OCI-LY7 (cell line): ENCODE data around the gene VMAC. TPM values are rescaled to one million over a fixed set of nuclear protein-coding genes. Genes with fewer than 3 reads are reported as not detected.

Experiments used
- BruUV-seq: library from RNA; stranded (reverse); fragments of 400-500 nt; replicated peaks from 2 replicates; lab custom pipeline; 2021; lab: Mats Ljungman, UMichigan
- CTCF ChIA-PET: fragments of 300-600 bp; sonication (Branson Sonifier 250); formaldehyde crosslinking; loops from one replicate; lab custom pipeline; 2022; ENCODE audit warnings: antibody characterized with exemption; ENCODE audit not compliant: unreplicated experiment; lab: Charles Lee
- POLR2A ChIA-PET: fragments of 300-600 bp; sonication (Branson Sonifier 250); formaldehyde crosslinking; loops from one replicate; lab custom pipeline; 2022; ENCODE audit warnings: antibody characterized with exemption; lab: Charles Lee
- DNase-seq: peaks from one replicate; pipeline ENCODE4 v3.0.0-alpha.2; 2015; ENCODE audit warnings: low spot score
- H2AFZ ChIP-seq: fragments of 200-600 bp; sonication (generic), shearing (Covaris generic); 2 replicates; pipeline ENCODE4 v1.6.1; 2014; ENCODE audit warnings: mild to moderate bottlenecking, antibody characterized with exemption, low read length, moderate library complexity
- H3K27ac ChIP-seq: fragments of 200-600 bp; sonication (generic); 2 replicates; pipeline ENCODE4 v1.5.1; 2014; ENCODE audit warnings: mixed run types, low read depth, mild to moderate bottlenecking, moderate library complexity, low read length, inconsistent platforms; ENCODE audit not compliant: poor library complexity, severe bottlenecking
- H3K36me3 ChIP-seq: fragments of 200-600 bp; sonication (generic); 2 replicates; pipeline ENCODE4 v1.6.1; 2014; ENCODE audit warnings: mild to moderate bottlenecking, antibody characterized with exemption, low read length, moderate library complexity, mixed read lengths; ENCODE audit not compliant: insufficient read depth
- H3K4me1 ChIP-seq: fragments of 200-600 bp; sonication (generic); 2 replicates; pipeline ENCODE4 v1.5.1; 2014; ENCODE audit warnings: mild to moderate bottlenecking, low read length; ENCODE audit not compliant: insufficient read depth, poor library complexity, severe bottlenecking
- H3K4me2 ChIP-seq: fragments of 200-600 bp; sonication (generic); 2 replicates; pipeline ENCODE4 v1.6.1; 2014; ENCODE audit warnings: mild to moderate bottlenecking, low read length
- H3K4me3 ChIP-seq: fragments of 200-600 bp; sonication (generic); 2 replicates; pipeline ENCODE4 v1.5.1; 2014; ENCODE audit warnings: mild to moderate bottlenecking, low read depth, low read length; ENCODE audit not compliant: poor library complexity, severe bottlenecking
- H3K79me2 ChIP-seq: fragments of 200-600 bp; sonication (generic); 2 replicates; pipeline ENCODE4 v1.6.1; 2016; ENCODE audit warnings: low read depth, mild to moderate bottlenecking, low read length, moderate library complexity, mixed read lengths; ENCODE audit not compliant: insufficient read depth
- H3K9me2 ChIP-seq: fragments of 200-600 bp; sonication (generic); 2 replicates; pipeline ENCODE4 v1.6.1; 2016; ENCODE audit warnings: mild to moderate bottlenecking, low read length, mixed read lengths; ENCODE audit not compliant: insufficient read depth
- H3K9me3 ChIP-seq: fragments of 200-600 bp; sonication (generic); 2 replicates; pipeline ENCODE4 v1.6.1; 2014; ENCODE audit warnings: mild to moderate bottlenecking, mixed run types, low read length, mixed read lengths
- H4K20me1 ChIP-seq: fragments of 200-600 bp; sonication (generic); 2 replicates; pipeline ENCODE4 v1.6.1; 2014; ENCODE audit warnings: mild to moderate bottlenecking, antibody characterized with exemption, low read length, moderate library complexity, mixed read lengths; ENCODE audit not compliant: insufficient read depth
- EZH2phosphoT487 ChIP-seq: fragments of 200-600 bp; sonication (generic); IDR thresholded peaks from 2 replicates; pipeline ENCODE4 v1.6.1; 2018; ENCODE audit warnings: low read depth, borderline replicate concordance, mild to moderate bottlenecking, mixed run types, antibody characterized with exemption, low read length, moderate library complexity, mixed read lengths
- intact Hi-C: fragments of 100-400 bp; cut with micrococcal nuclease; formaldehyde crosslinking; loops from one replicate; pipeline ENCODE4 v1.10.0; 2022; ENCODE audit not compliant: unreplicated experiment
- total RNA-seq, 2 experiments: library from RNA; depleted of rRNA in 1 of 2; stranded (reverse); fragments of >200 nt in 1 of 2; shearing (Covaris generic) in 1 of 2; gene quantifications; 2 replicates each; pipeline ENCODE4 v1.2.3, GENCODE V29; 2014 to 2022
- TF ChIP-seq, protein P1 (sequence below): fragments of 200-600 bp; sonication (generic); conservative IDR thresholded peaks from 2 replicates; pipeline ENCODE4 v1.5.1; 2014; ENCODE audit warnings: mild to moderate bottlenecking, antibody characterized with exemption, low read length, moderate library complexity, mixed read lengths

Gene VMAC
- total RNA-seq, 2 experiments from 2014 or later, result 6.0 to 6.8 TPM

DNA sequence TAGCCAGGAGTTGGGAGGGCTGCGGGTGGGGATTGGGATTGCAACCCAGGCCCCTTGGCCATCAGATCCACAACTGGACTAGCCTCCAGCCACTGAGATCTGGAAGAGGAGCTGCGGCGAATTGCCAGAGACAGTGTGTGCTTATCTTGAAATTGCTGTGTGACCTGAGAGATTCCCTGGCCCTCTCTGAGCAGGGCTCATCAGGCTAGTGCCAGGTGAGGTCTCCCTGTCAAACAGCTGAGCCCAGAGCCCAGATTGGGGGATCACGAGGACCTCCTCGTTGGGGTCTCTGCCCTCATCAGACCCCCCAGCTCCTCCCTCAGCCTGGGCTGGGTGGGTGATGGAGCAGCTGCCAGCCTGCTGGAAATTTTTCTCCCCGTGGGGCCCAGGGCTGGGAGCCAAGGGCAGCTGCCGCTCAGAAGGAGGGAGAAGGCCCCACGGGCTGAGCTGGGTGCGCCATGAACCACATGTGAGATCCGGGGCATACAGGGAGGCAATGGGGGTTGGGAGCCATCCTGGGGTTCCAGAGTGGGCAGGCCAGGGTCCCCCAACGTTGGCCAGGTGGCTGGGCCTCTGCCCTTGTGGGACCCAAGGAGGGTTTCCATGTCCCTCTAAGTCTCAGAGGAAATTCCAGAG lies 41.5 kb upstream of the VMAC start:
- intact Hi-C loops, result no loop called here
- H3K4me3 ChIP-seq, result no peak overlapping the region
- TF ChIP-seq, protein P1, sequence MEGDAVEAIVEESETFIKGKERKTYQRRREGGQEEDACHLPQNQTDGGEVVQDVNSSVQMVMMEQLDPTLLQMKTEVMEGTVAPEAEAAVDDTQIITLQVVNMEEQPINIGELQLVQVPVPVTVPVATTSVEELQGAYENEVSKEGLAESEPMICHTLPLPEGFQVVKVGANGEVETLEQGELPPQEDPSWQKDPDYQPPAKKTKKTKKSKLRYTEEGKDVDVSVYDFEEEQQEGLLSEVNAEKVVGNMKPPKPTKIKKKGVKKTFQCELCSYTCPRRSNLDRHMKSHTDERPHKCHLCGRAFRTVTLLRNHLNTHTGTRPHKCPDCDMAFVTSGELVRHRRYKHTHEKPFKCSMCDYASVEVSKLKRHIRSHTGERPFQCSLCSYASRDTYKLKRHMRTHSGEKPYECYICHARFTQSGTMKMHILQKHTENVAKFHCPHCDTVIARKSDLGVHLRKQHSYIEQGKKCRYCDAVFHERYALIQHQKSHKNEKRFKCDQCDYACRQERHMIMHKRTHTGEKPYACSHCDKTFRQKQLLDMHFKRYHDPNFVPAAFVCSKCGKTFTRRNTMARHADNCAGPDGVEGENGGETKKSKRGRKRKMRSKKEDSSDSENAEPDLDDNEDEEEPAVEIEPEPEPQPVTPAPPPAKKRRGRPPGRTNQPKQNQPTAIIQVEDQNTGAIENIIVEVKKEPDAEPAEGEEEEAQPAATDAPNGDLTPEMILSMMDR, result no peak
- no peak for TF ChIP-seq EZH2phosphoT487
- ChIA-PET CTCF (no interaction called here), POLR2A (no interaction called here)
- H3K27ac ChIP-seq, result no peak overlapping the region
- no peaks in the 10 kb centered on the region for H3K36me3 ChIP-seq
- no peaks in the 10 kb centered on the region for H3K9me3 ChIP-seq
- BruUV-seq, result no TSS peak
- no peak overlapping the region for H2AFZ ChIP-seq
- peaks cover 7% of the 10 kb centered on the region for H3K4me1 ChIP-seq
- no peak overlapping the region for H3K4me2 ChIP-seq
- no peaks in the 10 kb centered on the region for H4K20me1 ChIP-seq
- H3K9me2 ChIP-seq, result no peaks in the 10 kb centered on the region
- no peaks in the 10 kb centered on the region for H3K79me2 ChIP-seq
- DNase-seq, result no peak

DNA sequence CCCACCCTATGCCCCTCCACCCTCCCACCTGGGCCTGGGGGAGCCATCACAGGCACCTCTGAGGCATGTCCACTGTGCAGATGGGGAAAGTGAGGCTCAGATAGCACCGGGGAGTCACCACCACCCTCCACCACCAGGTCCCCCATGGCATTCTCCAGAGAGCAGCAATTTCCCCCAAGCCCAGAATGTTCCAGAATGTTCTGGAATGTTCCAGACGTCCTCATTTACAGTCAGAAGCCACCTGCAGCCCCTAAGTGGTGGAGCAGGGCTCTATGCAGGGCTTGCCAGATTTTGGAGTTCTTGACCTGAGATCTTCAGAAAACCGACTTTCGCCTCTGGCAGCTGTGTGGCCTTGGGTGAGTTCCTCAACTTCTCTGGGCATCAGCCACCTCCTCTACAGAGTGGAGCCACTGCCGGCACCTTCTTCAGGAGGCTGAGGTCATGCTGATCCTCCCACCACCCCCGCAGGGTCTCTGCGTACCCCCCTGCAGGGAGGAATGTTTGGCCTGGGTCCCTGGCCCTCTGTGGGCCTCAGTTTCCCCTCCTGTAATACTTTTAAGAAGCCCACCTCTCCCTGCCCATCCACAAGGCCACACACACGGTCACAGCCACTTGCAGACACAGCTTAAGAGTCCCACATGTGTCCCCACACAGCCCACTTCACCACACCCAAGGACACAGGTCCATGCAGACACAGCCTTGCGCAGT lies 40.5 kb upstream of the VMAC start:
- peaks cover 8% of the 10 kb centered on the region for H3K4me1 ChIP-seq
- BruUV-seq, result no TSS peak
- H3K79me2 ChIP-seq, result no peaks in the 10 kb centered on the region
- H3K27ac ChIP-seq, result no peak overlapping the region
- no peak overlapping the region for H3K4me2 ChIP-seq
- CTCF ChIA-PET, result no interaction called here
- H3K4me3 ChIP-seq, result no peak overlapping the region
- no peak for DNase-seq
- no peaks in the 10 kb centered on the region for H3K36me3 ChIP-seq
- no peaks in the 10 kb centered on the region for H3K9me2 ChIP-seq
- no peak overlapping the region for H2AFZ ChIP-seq
- POLR2A ChIA-PET, result no interaction called here
- intact Hi-C loops, result no loop called here
- TF ChIP-seq, protein P1, result no peak
- no peak for TF ChIP-seq EZH2phosphoT487
- no peaks in the 10 kb centered on the region for H4K20me1 ChIP-seq
- no peaks in the 10 kb centered on the region for H3K9me3 ChIP-seq
